ENCODE results near the gene CALM3.

CALM3 gene

GRCh38 chr19:46608581-46609345, 7.6 kb downstream of the CALM3 start:
- Histone ChIP-seq H3K27me3 (ENCODE audit: control insufficient read depth, insufficient read depth, low read length) (no peaks in the 10 kb centered on the region), H3K36me3 (ENCODE audit: control insufficient read depth, low read depth, low read length) (peaks cover 39% of the 10 kb centered on the region), H3K4me1 (ENCODE audit: control insufficient read depth, low read depth, low read length) (peaks cover 3% of the 10 kb centered on the region), H3K9ac (ENCODE audit: low read length) (no peak overlapping the region), H3K9me3 (ENCODE audit: control insufficient read depth, low read depth, low read length) (no peaks in the 10 kb centered on the region), H3K4me3 (ENCODE audit: low read length) (no peak overlapping the region), H3K27ac (ENCODE audit: low read length) (no peak overlapping the region)

- H3K27me3 ChIP-seq (ENCODE audit: control insufficient read depth, insufficient read depth, low read length) = no peaks in the 10 kb centered on the region
Measured at GRCh38 chr19:46609511-46610412, 8.6 kb downstream of the CALM3 start.

GRCh38 chr19:46610413-46610775, 9.3 kb downstream of the CALM3 start:
- Histone ChIP-seq H3K36me3 (ENCODE audit: control insufficient read depth, low read depth, low read length) (peaks cover 39% of the 10 kb centered on the region), H3K27ac (ENCODE audit: low read length) (no peak overlapping the region), H3K27me3 (ENCODE audit: control insufficient read depth, insufficient read depth, low read length) (no peaks in the 10 kb centered on the region), H3K4me1 (ENCODE audit: control insufficient read depth, low read depth, low read length) (no peaks in the 10 kb centered on the region), H3K4me3 (ENCODE audit: low read length) (no peak overlapping the region), H3K9ac (ENCODE audit: low read length) (no peak overlapping the region), H3K9me3 (ENCODE audit: control insufficient read depth, low read depth, low read length) (no peaks in the 10 kb centered on the region)

More at GRCh38 chr19:46609511-46610412, 8.6 kb downstream of the CALM3 start:
- no peak overlapping the region for H3K4me3 ChIP-seq (ENCODE audit: low read length)
- H3K27ac ChIP-seq (ENCODE audit: low read length) = no peak overlapping the region
- no peak overlapping the region for H3K9ac ChIP-seq (ENCODE audit: low read length)
- no peaks in the 10 kb centered on the region for H3K4me1 ChIP-seq (ENCODE audit: control insufficient read depth, low read depth, low read length)
- H3K36me3 ChIP-seq (ENCODE audit: control insufficient read depth, low read depth, low read length) = peaks cover 39% of the 10 kb centered on the region
- no peaks in the 10 kb centered on the region for H3K9me3 ChIP-seq (ENCODE audit: control insufficient read depth, low read depth, low read length)

DNA sequence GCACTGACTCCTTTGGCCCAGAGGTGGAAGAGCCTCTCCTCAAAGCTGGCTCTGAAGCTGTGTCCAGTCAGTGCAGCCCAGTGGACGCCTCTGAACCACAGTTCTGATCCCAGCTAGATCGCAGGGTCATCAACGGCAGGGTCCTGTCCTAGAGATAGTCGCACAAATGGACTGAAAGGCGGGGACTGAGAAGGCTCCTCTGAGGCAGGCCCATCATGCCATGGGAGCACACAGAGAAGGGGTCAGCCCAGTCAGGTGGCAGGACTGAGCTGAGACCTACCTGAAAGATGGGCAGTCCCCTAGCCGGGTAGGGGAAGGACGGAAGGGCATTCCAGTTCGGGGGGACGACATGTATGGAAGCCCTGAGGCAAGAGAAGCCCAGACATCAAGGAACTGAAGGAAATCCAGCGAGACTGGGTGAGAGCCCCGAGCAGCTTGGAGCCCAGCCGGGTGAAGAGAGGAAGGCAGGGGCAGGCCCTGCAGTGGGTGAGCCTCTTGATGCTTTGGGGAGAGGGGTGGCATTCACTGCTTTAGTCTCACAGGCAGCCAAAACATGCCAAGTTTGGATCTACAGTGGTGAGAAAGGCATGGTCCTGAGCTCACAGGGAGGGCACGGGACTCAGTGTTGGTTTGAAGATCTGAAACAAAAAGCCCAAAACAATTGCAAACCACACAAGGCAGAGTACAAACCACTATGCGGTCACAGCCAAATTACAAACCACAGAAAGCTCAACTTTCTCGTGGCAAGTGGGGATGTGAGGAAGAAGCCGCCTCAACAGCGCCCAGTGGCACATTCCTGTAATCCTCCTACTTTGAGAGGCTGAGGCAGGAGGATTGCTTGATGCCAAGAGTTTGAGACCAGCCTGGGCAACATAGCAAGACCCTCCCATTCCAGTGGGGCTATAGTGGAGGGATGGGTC, 10.0 kb downstream of the CALM3 start:
- no peaks in the 10 kb centered on the region for H3K27me3 ChIP-seq (ENCODE audit: control insufficient read depth, insufficient read depth, low read length)
- H3K9ac ChIP-seq (ENCODE audit: low read length) = no peak overlapping the region
- H3K9me3 ChIP-seq (ENCODE audit: control insufficient read depth, low read depth, low read length) = no peaks in the 10 kb centered on the region
- no peak overlapping the region for H3K27ac ChIP-seq (ENCODE audit: low read length)
- H3K4me1 ChIP-seq (ENCODE audit: control insufficient read depth, low read depth, low read length) = no peaks in the 10 kb centered on the region
- peaks cover 34% of the 10 kb centered on the region for H3K36me3 ChIP-seq (ENCODE audit: control insufficient read depth, low read depth, low read length)
- H3K4me3 ChIP-seq (ENCODE audit: low read length) = no peak overlapping the region

GRCh38 chr19:46611776-46612175, 10.6 kb downstream of the CALM3 start:
- Histone ChIP-seq H3K36me3 (ENCODE audit: control insufficient read depth, low read depth, low read length) (peaks cover 28% of the 10 kb centered on the region), H3K4me3 (ENCODE audit: low read length) (no peak overlapping the region), H3K9ac (ENCODE audit: low read length) (no peak overlapping the region), H3K9me3 (ENCODE audit: control insufficient read depth, low read depth, low read length) (no peaks in the 10 kb centered on the region), H3K27ac (ENCODE audit: low read length) (no peak overlapping the region), H3K27me3 (ENCODE audit: control insufficient read depth, insufficient read depth, low read length) (no peaks in the 10 kb centered on the region), H3K4me1 (ENCODE audit: control insufficient read depth, low read depth, low read length) (no peaks in the 10 kb centered on the region)

DNA sequence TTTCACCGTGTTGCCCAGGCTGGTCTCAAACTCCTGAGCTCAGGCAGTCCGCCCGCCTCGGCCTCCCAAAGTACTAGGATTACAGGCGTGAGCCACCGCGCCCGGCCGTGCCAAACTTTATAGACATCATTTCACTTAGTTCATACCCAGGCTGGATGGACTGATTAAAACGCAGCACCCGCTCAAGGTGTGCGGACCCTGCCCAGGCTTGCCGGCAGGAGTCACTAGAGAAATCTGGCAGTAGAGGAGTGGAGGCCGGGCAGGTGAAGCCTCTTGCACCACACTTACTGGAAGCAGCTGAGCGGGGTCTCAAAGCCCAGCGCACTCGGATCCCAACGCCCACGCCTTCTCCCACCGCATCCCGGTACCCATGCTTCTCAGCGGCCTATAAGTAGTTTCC, 12.4 kb downstream of the CALM3 start:
- H3K27ac ChIP-seq (ENCODE audit: low read length) = no peak overlapping the region
- no peaks in the 10 kb centered on the region for H3K4me1 ChIP-seq (ENCODE audit: control insufficient read depth, low read depth, low read length)
- H3K27me3 ChIP-seq (ENCODE audit: control insufficient read depth, insufficient read depth, low read length) = no peaks in the 10 kb centered on the region
- H3K9ac ChIP-seq (ENCODE audit: low read length) = no peak overlapping the region
- peaks cover 15% of the 10 kb centered on the region for H3K36me3 ChIP-seq (ENCODE audit: control insufficient read depth, low read depth, low read length)
- H3K9me3 ChIP-seq (ENCODE audit: control insufficient read depth, low read depth, low read length) = no peaks in the 10 kb centered on the region
- H3K4me3 ChIP-seq (ENCODE audit: low read length) = no peak overlapping the region

GRCh38 chr19:46614114-46614722, 13.1 kb downstream of the CALM3 start:
- no peaks in the 10 kb centered on the region for H3K27me3 ChIP-seq (ENCODE audit: control insufficient read depth, insufficient read depth, low read length)
- no peak overlapping the region for H3K4me3 ChIP-seq (ENCODE audit: low read length)
- no peak overlapping the region for H3K9ac ChIP-seq (ENCODE audit: low read length)
- H3K4me1 ChIP-seq (ENCODE audit: control insufficient read depth, low read depth, low read length) = no peaks in the 10 kb centered on the region
- no peak overlapping the region for H3K27ac ChIP-seq (ENCODE audit: low read length)
- H3K9me3 ChIP-seq (ENCODE audit: control insufficient read depth, low read depth, low read length) = no peaks in the 10 kb centered on the region
- peaks cover 8% of the 10 kb centered on the region for H3K36me3 ChIP-seq (ENCODE audit: control insufficient read depth, low read depth, low read length)

DNA sequence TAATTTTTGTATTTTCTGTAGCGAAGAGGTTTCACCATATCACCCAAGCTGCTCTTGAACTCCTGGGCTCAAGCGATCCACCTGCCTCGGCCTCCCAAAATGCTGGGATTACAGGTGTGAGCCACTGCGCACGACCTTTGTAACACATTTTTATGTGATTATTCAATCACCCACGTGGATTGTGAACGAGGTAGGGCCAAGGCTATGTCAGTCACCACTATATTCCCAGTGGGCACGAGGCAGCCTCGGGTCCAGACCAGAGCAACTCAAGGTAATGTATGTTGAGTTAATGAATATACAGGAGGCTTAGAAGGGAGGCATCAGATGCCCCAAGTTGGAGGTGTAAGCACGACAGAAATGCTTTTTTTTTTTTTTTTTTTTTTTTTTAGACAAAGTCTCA, 14.8 kb downstream of the CALM3 start:
- Histone ChIP-seq H3K4me3 (ENCODE audit: low read length) (no peak overlapping the region), H3K36me3 (ENCODE audit: control insufficient read depth, low read depth, low read length) (no peaks in the 10 kb centered on the region), H3K27ac (ENCODE audit: low read length) (no peak overlapping the region), H3K9ac (ENCODE audit: low read length) (no peak overlapping the region), H3K9me3 (ENCODE audit: control insufficient read depth, low read depth, low read length) (no peaks in the 10 kb centered on the region), H3K4me1 (ENCODE audit: control insufficient read depth, low read depth, low read length) (no peaks in the 10 kb centered on the region), H3K27me3 (ENCODE audit: control insufficient read depth, insufficient read depth, low read length) (no peaks in the 10 kb centered on the region)

DNA sequence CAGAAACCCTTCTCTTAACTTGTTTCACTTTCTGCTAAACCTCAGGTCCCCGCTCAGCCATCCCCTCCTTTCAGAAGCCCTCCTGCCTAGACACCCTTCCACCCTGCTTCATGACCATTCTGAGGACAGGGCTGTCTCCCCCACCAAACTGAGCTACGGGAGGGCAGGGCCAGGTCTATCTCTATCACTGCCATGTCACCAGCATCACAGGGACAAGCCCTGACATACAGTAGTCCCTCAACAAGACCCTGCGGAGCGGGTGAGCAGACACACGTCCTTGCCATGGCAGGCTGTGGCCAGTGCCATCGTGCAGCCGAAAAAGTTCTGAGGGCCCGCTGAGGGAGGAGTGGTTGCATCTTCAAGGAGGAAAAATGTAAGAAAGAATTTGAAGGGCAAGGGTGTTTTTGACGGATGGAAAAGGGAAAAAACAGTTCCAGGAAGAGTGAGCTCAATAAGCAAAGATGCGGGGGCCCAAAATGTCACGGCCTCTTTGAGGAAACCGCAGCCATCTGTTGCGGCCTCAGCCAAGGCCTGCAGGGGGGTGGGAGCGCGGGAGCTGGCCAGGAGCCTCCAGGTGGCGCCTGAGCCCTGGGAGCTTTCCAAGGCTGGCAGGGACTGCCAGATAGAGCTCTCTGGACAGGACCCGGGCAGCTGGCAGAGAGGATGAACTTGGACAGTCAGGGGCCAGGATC, 15.6 kb downstream of the CALM3 start:
- no peaks in the 10 kb centered on the region for H3K4me1 ChIP-seq (ENCODE audit: control insufficient read depth, low read depth, low read length)
- no peaks in the 10 kb centered on the region for H3K9me3 ChIP-seq (ENCODE audit: control insufficient read depth, low read depth, low read length)
- H3K36me3 ChIP-seq (ENCODE audit: control insufficient read depth, low read depth, low read length) = no peaks in the 10 kb centered on the region
- H3K9ac ChIP-seq (ENCODE audit: low read length) = no peak overlapping the region
- no peaks in the 10 kb centered on the region for H3K27me3 ChIP-seq (ENCODE audit: control insufficient read depth, insufficient read depth, low read length)
- H3K27ac ChIP-seq (ENCODE audit: low read length) = no peak overlapping the region
- no peak overlapping the region for H3K4me3 ChIP-seq (ENCODE audit: low read length)

GRCh38 chr19:46617601-46618000, 16.5 kb downstream of the CALM3 start:
- H3K4me1 ChIP-seq (ENCODE audit: control insufficient read depth, low read depth, low read length) = no peaks in the 10 kb centered on the region
- H3K27ac ChIP-seq (ENCODE audit: low read length) = no peak overlapping the region
- no peak overlapping the region for H3K4me3 ChIP-seq (ENCODE audit: low read length)
- H3K36me3 ChIP-seq (ENCODE audit: control insufficient read depth, low read depth, low read length) = no peaks in the 10 kb centered on the region
- H3K9me3 ChIP-seq (ENCODE audit: control insufficient read depth, low read depth, low read length) = no peaks in the 10 kb centered on the region
- H3K9ac ChIP-seq (ENCODE audit: low read length) = no peak overlapping the region
- H3K27me3 ChIP-seq (ENCODE audit: control insufficient read depth, insufficient read depth, low read length) = no peaks in the 10 kb centered on the region
